HG03432 (cell line): ENCODE data around the gene SLC4A9.
A peak's percentile ranks its signal among the peaks of the same experiment; 100 is the strongest.

Experiments used
- ATAC-seq: cut with Tn5 transposase; IDR thresholded peaks from one replicate; pipeline ENCODE4 v1.9.1; 2021; ENCODE audit warnings: mild to moderate bottlenecking, moderate library complexity; ENCODE audit not compliant: unreplicated experiment

SLC4A9 gene, protein sequence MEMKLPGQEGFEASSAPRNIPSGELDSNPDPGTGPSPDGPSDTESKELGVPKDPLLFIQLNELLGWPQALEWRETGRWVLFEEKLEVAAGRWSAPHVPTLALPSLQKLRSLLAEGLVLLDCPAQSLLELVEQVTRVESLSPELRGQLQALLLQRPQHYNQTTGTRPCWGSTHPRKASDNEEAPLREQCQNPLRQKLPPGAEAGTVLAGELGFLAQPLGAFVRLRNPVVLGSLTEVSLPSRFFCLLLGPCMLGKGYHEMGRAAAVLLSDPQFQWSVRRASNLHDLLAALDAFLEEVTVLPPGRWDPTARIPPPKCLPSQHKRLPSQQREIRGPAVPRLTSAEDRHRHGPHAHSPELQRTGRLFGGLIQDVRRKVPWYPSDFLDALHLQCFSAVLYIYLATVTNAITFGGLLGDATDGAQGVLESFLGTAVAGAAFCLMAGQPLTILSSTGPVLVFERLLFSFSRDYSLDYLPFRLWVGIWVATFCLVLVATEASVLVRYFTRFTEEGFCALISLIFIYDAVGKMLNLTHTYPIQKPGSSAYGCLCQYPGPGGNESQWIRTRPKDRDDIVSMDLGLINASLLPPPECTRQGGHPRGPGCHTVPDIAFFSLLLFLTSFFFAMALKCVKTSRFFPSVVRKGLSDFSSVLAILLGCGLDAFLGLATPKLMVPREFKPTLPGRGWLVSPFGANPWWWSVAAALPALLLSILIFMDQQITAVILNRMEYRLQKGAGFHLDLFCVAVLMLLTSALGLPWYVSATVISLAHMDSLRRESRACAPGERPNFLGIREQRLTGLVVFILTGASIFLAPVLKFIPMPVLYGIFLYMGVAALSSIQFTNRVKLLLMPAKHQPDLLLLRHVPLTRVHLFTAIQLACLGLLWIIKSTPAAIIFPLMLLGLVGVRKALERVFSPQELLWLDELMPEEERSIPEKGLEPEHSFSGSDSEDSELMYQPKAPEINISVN

GRCh38 chr5:140360101-140360500 lies at the start of gene SLC4A9:
TSS of gene SLC4A9 (plus strand) at chr5:140360194. CDS start at chr5:140360237, 43 bp downstream.
- ATAC-seq, result no peak

DNA sequence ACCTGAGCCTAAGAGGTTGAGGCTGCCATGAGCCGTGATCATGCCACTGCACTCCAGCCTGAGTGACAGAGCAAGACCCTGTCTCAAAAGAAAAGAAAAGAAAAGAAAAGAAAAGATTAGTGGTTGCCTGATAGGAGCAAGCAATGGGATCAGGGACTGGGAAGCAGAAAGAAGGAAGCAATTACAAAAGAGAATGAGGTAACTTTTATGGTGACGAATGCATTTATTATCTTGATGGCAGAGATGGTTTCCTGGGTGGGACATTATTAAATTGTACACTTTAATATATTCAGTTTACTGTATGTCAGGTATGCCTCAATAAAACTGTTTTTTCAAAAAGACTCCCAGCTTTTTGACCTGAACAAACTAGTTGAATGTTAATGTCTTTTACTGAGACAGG lies 49.6 kb upstream of the SLC4A9 start:
- ATAC-seq, result no peak

- no peak for ATAC-seq
Measured at GRCh38 chr5:140311011-140311467, 49.0 kb upstream of the SLC4A9 start.

DNA sequence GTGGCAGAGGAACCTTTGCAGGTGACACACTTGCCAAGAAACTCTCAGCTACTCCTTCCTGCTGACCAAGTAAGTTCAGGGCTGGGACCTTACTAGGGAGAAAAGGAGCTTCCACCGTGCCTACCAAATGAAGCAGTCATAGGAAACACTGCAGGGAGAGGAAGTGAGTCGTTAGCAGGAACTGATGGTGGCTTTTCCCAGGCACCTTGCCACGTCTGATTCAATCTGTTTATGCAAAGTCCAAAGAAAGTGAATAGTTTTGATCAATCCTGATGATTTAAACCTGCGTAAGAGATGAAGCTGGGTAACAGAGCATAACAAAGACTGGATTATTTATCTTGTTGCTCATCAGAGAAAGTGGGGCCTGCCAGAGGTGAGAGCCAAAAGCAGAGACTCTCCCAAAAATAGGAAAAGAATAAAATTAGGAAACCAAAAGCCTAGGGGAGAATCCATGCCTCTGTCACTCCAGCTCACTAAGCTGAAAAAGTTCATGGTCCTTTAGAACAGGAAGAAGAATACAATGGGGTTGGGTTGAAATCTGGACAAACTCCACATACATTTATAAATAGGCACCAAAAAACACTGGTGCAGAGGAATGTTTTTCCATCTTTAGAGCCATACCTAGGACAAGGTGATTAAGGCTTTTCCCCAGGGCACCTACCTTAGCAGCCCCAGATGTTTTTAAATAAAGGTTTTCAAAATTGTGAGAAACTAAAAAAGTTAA lies 47.8 kb upstream of the SLC4A9 start:
- ATAC-seq, result no peak

DNA sequence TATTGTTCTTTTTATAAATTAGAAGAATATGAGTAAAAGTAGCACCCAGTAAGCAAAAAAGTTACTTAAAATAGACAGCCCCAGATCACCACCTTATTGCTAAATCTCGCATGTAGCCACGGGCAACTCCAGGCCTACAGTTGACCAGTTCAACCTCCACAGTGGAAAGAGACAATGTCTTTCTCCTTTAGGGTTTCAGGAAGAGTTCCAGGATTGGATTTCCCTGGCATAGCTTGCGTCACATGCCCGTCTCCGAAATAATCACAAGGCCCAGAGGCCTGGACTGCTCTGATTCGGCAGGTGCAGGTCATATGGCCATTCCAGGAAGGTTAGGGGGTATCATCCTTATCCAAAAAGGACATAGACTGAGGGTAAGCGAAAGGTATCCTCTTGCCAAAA lies 47.2 kb upstream of the SLC4A9 start:
- no peak for ATAC-seq

DNA sequence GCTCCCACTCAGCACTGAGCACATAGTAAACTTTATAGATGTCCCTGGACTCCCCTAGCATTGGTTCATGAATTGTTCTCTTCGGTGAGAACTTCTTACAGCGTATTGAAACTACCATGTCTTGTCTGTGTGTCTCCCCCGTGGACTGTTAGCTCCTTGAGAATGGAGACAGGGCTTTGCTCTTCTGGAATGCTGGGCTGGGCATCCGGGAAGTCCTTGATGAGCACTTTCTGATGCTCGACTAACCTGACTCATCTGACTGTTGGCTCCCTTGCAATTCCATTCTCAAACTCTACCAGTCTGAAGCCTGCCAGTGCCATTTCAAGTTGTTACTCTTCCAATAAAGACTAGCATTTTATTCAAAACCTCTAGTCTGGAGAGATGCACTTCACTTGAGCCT lies 42.1 kb upstream of the SLC4A9 start:
- ATAC-seq, result no peak

DNA sequence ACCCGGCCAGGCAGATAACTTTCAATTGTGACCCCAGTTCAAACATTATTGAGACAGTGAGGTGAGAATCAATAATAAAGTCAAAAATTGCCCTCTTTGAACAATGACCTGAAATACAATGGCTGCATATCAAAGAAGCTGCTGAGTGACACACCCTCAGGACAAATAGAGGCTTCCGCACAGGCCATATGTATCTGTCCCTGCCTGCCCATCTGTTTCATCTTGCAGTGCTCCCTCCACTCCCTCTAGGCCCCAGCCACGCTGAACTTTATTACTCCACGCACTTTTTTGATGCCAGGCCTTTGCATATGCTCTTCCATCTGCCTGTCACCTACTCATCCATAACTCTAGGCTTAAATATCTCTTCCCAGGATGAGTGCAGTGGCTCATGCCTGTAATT lies 41.2 kb upstream of the SLC4A9 start:
- ATAC-seq, result no peak

GRCh38 chr5:140319833-140320232 lies 40.2 kb upstream of the SLC4A9 start:
- no peak for ATAC-seq

- peak; percentile 74 for ATAC-seq
Measured at GRCh38 chr5:140321796-140322195, 38.2 kb upstream of the SLC4A9 start.

GRCh38 chr5:140322751-140323731 lies 37.0 kb upstream of the SLC4A9 start:
- ATAC-seq, result no peak

- ATAC-seq, result no peak
Measured at GRCh38 chr5:140324041-140324600, 35.9 kb upstream of the SLC4A9 start.

DNA sequence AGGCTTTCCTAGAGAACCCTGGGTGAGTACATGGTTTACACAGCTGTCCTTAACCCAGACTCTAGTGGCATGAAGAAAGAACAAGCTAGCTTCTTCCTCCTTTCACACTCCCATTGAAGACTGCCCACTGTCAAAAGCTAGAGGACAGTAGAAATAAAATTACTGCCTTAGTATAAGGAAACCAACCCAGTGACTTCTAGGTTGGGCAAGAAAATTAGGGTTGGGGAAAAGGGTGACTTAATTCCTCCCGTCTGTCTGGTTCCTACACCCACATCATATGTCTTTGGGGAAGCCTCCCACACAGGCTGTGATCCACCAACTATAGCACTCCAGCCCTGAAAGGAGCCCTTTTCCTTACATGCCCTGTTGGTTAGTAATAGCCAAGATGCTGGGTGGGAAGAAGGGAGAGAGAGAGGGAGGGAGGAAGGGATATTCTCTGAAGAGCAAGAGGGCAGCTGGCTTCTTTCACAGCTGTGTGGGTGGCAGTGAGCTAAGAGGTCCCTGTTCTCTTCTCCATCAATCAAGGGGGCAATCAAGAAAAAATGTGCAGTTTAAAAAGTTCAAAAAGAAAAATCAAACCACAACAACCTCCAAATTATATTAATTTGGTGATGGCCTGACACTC lies 35.3 kb upstream of the SLC4A9 start:
- ATAC-seq, result no peak

DNA sequence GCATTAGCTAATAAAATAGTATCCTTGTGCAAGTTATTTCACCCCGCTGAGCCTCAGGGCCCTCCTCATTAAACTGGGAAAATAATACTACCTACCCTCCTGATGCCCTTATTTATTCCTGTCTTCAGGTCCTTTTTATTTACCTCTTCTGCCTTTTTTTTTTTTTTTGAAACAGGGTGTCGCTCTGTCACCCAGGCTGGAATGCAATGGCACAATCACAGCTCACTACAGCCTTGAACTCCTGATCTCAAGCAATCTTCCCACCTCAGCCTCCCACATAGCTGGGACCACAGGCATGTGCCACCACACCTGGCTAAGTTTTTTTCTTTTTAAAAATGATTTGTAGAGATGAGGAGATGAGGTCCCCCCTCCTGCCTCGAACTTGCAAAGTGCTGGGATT lies 34.5 kb upstream of the SLC4A9 start:
- no peak for ATAC-seq

GRCh38 chr5:140327589-140327988 lies 32.4 kb upstream of the SLC4A9 start:
- ATAC-seq, result no peak

- no peak for ATAC-seq
Measured at GRCh38 chr5:140328036-140328764, 31.8 kb upstream of the SLC4A9 start.

DNA sequence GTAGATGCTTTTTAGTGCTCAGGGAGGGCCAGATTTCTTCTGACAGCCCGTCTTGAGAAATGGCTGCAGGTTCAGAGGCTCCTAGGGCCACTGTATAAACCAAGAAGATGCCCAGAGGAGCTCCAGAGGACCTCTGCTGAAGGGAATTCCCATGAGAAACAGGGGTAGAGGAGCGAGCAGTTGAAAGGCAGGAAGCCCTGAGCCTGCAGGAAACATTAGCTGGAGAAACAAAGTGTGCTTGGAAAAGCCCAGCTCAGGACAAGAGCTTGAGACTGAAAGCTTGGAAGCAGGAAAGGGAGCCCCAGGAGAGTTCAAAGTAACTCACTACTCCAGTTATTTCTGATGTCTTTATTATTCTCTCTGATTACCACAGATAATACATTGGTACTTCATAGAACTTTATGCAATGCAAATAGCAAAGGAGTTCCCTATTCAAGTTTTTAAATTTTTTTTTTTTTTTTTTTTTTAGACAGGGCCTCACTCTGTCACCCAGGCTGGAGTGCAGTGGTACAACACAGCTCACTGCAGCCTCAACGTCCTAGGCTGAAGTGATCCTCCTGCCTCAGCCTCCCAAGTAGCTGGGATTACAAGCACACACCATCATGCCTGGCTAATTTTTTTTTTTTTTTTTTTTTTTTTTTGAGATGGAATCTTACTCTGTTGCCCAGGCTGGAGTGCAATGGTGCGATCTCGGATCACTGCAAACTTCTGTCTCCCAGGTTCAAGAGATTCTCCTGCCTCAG lies 30.1 kb upstream of the SLC4A9 start:
- no peak for ATAC-seq

GRCh38 chr5:140331638-140332037 lies 28.4 kb upstream of the SLC4A9 start:
- ATAC-seq, result no peak

DNA sequence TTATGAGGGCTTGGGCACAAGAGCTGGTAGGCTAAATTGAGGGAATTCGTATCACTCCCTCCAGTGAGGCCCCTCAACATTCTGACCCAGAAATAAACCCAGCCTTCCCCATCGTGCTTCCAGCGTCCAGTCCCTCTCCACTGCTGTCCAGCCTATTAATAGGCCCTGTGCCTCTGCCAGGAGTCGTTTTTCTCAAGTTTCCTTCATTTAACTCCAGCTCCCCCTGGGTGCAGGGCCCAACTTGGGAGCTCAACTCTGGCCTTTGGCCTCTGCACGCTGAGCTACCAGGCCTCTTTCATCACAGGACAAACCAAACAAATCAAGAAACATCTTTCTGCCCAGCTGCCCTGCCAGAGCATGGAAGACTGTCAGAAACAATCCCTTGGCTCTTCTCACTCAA lies 23.6 kb upstream of the SLC4A9 start:
- ATAC-seq, result no peak
